ENCODE results near the gene TBC1D9B.

Gene TBC1D9B

DNA sequence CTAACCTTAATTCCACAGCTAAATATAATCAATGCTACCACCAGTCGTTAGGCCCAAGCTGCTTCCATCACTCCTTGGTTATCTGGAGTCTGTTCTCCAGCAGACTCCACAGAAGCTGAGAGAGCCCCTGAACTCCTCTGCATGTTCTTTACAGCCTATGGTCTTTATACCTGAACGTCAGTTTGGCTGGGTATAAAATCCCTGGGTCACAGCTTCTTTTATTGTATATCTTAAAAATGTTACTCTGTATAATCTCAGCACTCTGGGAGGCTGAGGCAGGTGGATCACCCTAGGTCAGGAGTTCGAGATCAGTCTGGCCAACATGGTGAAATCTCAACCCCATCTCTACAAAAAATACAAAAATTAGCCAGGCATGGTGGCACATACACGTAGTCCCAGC lies 25.4 kb downstream of the TBC1D9B start:
- peaks cover 2% of the 10 kb centered on the region for H3K79me2 ChIP-seq
- H3K4me3 ChIP-seq (ENCODE audit: low read depth, low read length): no peak overlapping the region
- peaks cover 4% of the 10 kb centered on the region for H3K9me3 ChIP-seq (ENCODE audit: control insufficient read depth, low read length)
- no peak overlapping the region for H3K9ac ChIP-seq
- H3K4me1 ChIP-seq: no peaks in the 10 kb centered on the region
- TF ChIP-seq, protein P1, sequence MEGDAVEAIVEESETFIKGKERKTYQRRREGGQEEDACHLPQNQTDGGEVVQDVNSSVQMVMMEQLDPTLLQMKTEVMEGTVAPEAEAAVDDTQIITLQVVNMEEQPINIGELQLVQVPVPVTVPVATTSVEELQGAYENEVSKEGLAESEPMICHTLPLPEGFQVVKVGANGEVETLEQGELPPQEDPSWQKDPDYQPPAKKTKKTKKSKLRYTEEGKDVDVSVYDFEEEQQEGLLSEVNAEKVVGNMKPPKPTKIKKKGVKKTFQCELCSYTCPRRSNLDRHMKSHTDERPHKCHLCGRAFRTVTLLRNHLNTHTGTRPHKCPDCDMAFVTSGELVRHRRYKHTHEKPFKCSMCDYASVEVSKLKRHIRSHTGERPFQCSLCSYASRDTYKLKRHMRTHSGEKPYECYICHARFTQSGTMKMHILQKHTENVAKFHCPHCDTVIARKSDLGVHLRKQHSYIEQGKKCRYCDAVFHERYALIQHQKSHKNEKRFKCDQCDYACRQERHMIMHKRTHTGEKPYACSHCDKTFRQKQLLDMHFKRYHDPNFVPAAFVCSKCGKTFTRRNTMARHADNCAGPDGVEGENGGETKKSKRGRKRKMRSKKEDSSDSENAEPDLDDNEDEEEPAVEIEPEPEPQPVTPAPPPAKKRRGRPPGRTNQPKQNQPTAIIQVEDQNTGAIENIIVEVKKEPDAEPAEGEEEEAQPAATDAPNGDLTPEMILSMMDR (IDR thresholded peaks at IDR 0.05): no peak
- no peaks in the 10 kb centered on the region for H3K27me3 ChIP-seq (ENCODE audit: control insufficient read depth, insufficient read depth, low read length)
- H3K4me2 ChIP-seq (ENCODE audit: low read length): no peak overlapping the region
- H3K36me3 ChIP-seq (ENCODE audit: control insufficient read depth, insufficient read depth, low read length): no peaks in the 10 kb centered on the region
- H2AFZ ChIP-seq: no peak overlapping the region
- no peak overlapping the region for H3K27ac ChIP-seq

DNA sequence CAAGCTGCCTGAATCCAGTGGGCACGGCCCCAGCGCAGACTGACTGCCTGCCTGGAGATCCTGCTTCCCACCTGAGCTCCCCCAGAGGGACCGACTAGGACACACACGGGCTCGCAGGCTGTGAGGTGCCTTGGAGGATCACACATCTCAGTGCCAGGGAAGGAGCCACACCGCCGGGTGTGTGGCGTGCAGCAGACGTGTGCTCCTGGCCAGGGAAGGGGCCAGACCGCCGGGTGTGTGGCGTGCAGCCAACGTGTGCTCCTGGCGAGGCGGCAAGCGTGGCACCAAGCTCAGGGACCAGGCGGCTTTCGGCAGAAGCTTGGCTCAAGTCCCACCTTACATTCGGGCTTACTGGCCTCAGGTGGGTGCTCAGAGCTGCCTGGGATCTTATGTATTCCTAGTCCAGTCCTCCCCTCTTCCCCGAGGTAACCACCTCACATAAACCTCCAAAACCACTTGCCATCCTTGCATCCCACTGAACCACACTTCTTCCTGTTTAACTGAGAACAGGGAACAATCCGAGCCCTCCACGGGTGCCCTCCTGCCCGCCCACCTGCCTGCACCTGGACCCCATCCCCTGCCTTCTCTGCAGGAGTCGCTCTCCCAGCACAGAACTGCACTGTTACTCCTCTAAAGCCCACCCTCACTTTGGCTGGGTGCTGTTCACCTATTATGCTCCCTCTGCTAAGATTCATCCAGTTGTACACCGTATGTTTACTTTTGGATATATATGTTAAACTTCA lies 26.7 kb downstream of the TBC1D9B start:
- Histone ChIP-seq H3K27me3 (ENCODE audit: control insufficient read depth, insufficient read depth, low read length) (no peaks in the 10 kb centered on the region), H3K9me3 (ENCODE audit: control insufficient read depth, low read length) (peaks cover 4% of the 10 kb centered on the region), H3K4me3 (ENCODE audit: low read depth, low read length) (no peak overlapping the region), H3K27ac (no peak overlapping the region), H3K79me2 (peaks cover 2% of the 10 kb centered on the region), H3K4me1 (no peaks in the 10 kb centered on the region), H2AFZ (no peak overlapping the region), H3K36me3 (ENCODE audit: control insufficient read depth, insufficient read depth, low read length) (no peaks in the 10 kb centered on the region), H3K4me2 (ENCODE audit: low read length) (no peak overlapping the region), H3K9ac (no peak overlapping the region)
- TF ChIP-seq, protein P1 (IDR thresholded peaks at IDR 0.05): no peak

DNA sequence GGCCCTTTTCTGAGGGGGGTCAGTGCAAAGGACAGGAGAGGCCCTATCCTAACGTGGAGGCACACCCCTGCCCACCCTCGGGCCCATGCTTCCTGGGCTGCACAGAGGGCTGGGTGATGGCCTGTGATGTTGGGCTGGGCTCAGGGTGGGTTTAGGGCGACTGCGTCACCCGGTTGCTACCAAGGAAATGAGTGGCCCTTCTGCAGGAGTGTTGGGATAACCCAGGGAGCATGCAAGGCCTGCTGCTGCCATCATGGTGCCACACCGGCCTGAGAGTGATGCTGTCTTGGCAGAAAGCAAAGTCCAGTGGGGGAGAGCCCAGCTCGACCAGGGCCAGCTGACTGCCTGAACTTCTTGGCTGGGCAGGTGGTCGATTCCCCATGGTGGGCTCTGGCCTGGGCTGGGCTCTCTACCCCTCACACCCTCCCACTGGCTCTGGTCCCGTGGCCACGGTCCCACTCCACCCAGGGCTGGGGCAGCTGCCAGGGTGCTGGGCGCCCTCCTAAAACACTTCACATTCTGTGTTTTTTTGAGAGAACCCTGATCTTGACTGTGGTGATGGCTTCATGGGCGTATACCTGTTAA lies 27.5 kb downstream of the TBC1D9B start:
- Histone ChIP-seq H3K79me2 (peaks cover 2% of the 10 kb centered on the region), H3K9ac (no peak overlapping the region), H3K27me3 (ENCODE audit: control insufficient read depth, insufficient read depth, low read length) (no peaks in the 10 kb centered on the region), H3K4me1 (no peaks in the 10 kb centered on the region), H3K4me2 (ENCODE audit: low read length) (no peak overlapping the region), H3K27ac (no peak overlapping the region), H3K4me3 (ENCODE audit: low read depth, low read length) (no peak overlapping the region), H3K9me3 (ENCODE audit: control insufficient read depth, low read length) (peaks cover 4% of the 10 kb centered on the region), H2AFZ (no peak overlapping the region), H3K36me3 (ENCODE audit: control insufficient read depth, insufficient read depth, low read length) (no peaks in the 10 kb centered on the region)
- TF ChIP-seq, protein P1 (IDR thresholded peaks at IDR 0.05): no peak

DNA sequence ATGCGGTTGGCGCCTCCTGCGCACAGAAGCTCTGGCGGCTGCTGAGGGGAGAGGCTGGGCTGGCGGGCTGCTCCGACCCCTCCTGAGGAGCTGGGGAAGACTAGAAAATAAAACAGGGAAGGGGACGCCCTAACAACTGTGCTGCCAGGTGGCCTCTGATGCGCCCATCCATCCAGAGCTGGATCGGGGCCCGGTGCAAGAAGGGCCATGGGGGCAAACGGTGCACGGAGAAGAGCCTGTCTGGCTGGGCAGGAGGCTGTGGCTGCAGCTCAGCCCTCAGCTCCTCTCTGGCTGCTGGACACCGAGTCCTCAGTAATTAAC lies 28.0 kb downstream of the TBC1D9B start:
- Histone ChIP-seq H3K36me3 (ENCODE audit: control insufficient read depth, insufficient read depth, low read length) (no peaks in the 10 kb centered on the region), H3K9me3 (ENCODE audit: control insufficient read depth, low read length) (peaks cover 4% of the 10 kb centered on the region), H3K4me2 (ENCODE audit: low read length) (no peak overlapping the region), H3K4me1 (no peaks in the 10 kb centered on the region), H2AFZ (no peak overlapping the region), H3K4me3 (ENCODE audit: low read depth, low read length) (no peak overlapping the region), H3K27ac (no peak overlapping the region), H3K9ac (no peak overlapping the region), H3K27me3 (ENCODE audit: control insufficient read depth, insufficient read depth, low read length) (no peaks in the 10 kb centered on the region), H3K79me2 (peaks cover 2% of the 10 kb centered on the region)
- TF ChIP-seq, protein P1 (IDR thresholded peaks at IDR 0.05): no peak
